Measurements from ENCODE around the gene UNC93B1. TPM values are rescaled to one million over a fixed set of nuclear protein-coding genes. Genes with fewer than 3 reads are reported as not detected.

Gene UNC93B1
- total and polyA plus RNA-seq, 2 of the 13 experiments (the other 11 are each of a cell fraction or from before 2014, with no cell fraction given) = 8.8 to 18.9 TPM

GRCh38 chr11:68047437-68048290, 43.8 kb upstream of the UNC93B1 start:
- no peaks in the 10 kb centered on the region for H3K79me2 ChIP-seq (ENCODE audit: insufficient read depth, low read length)
- in situ Hi-C loops (cut with HindIII; ENCODE audit: extremely low pct_ligation_motif_present, low pct_unique_long_range_greater_than_20kb) = no loop called here
- no peaks in the 10 kb centered on the region for H3K27me3 ChIP-seq (ENCODE audit: control insufficient read depth in 1 of 2, insufficient read depth in 2 of 2, low read length in 2 of 2)
- no peak overlapping the region for H3K4me2 ChIP-seq (ENCODE audit: low read depth, low read length)
- 96% methylated on average over 26 of the region's 37 CpGs for WGBS (ENCODE audit: low lambda C conversion rate)
- BruUV-seq (replicated peaks) = no TSS peak
- no peak for DNase-seq (ENCODE audit: low spot score)
- H3K9ac ChIP-seq (ENCODE audit: insufficient read depth, low read depth, low read length) = no peak overlapping the region
- no peaks in the 10 kb centered on the region for H3K9me3 ChIP-seq (ENCODE audit: low read length)
- no peak for ATAC-seq
- no peak overlapping the region for H3K4me3 ChIP-seq (replicated peaks in 1 of 3; ENCODE audit: insufficient read depth in 1 of 3, low read depth in 2 of 3, low read length in 3 of 3)
- no peaks in the 10 kb centered on the region for H3K4me1 ChIP-seq (ENCODE audit: insufficient read depth, low read length)
- H4K20me1 ChIP-seq (ENCODE audit: insufficient read depth, low read length) = peaks cover 5% of the 10 kb centered on the region; the same call in 1 of the 2 replicates
- H3K27ac ChIP-seq (ENCODE audit: extremely low read length, insufficient read depth, low read length) = no peak overlapping the region
- FAIRE-seq = no peak
- CTCF ChIA-PET (ENCODE audit: low intra/inter-chr PET ratio, low total read pairs) = no interaction called here
- no peak overlapping the region for H2AFZ ChIP-seq (ENCODE audit: low read length)
- peaks cover 11 to 29% of the 10 kb centered on the region in 2 experiments; a peak in 4 of 5 replicates for H3K36me3 ChIP-seq (replicated peaks in 1 of 2; ENCODE audit: control insufficient read depth in 1 of 2, insufficient read depth in 2 of 2, low read length in 2 of 2)
- intact Hi-C loops (cut with micrococcal nuclease; ENCODE audit: unreplicated experiment) = no loop called here
- POLR2A ChIA-PET = no interaction called here
- TF ChIP-seq POLR2A (IDR thresholded peaks at IDR 0.05; ENCODE audit: insufficient read depth in 1 of 2, low read depth in 2 of 2, low read length in 2 of 2) = 0 out of 4 replicates have a peak, but pooled peaks of 1 of the 2 experiments have one; percentile 25
- TF ChIP-seq TBX3 (IDR thresholded peaks at IDR 0.05; ENCODE audit: borderline replicate concordance) = no peak
- TF ChIP-seq JDP2 (CRISPR knock-in tag; IDR thresholded peaks at IDR 0.05; ENCODE audit: borderline replicate concordance) = no peak
- TF ChIP-seq RBFOX2 (IDR thresholded peaks at IDR 0.05; ENCODE audit: low read depth, low read length) = peak; percentile 48
- TF ChIP-seq AGO2 (optimal IDR thresholded peaks at IDR 0.05; ENCODE audit: low read depth, low read length) = peak; percentile 33

- H3K36me3 ChIP-seq (replicated peaks in 1 of 2; ENCODE audit: control insufficient read depth in 1 of 2, insufficient read depth in 2 of 2, low read length in 2 of 2) = peaks cover 10 to 22% of the 10 kb centered on the region in 2 experiments; a peak in 4 of 5 replicates
- peaks cover 11% of the 10 kb centered on the region for H3K79me2 ChIP-seq (ENCODE audit: insufficient read depth, low read length)
- no peak overlapping the region for H3K27ac ChIP-seq (ENCODE audit: extremely low read length, insufficient read depth, low read length)
- whole genome bisulfite sequencing (ENCODE audit: low lambda C conversion rate) = 96% methylated on average over 5 of the region's 18 CpGs
- no peaks in the 10 kb centered on the region for H3K9me3 ChIP-seq (ENCODE audit: low read length)
- peaks cover 9% of the 10 kb centered on the region for H3K4me1 ChIP-seq (ENCODE audit: insufficient read depth, low read length)
- H3K27me3 ChIP-seq (ENCODE audit: control insufficient read depth in 1 of 2, insufficient read depth in 2 of 2, low read length in 2 of 2) = no peaks in the 10 kb centered on the region
- no peaks in the 10 kb centered on the region for H4K20me1 ChIP-seq (ENCODE audit: insufficient read depth, low read length)
- H3K4me3 ChIP-seq (replicated peaks in 1 of 3; ENCODE audit: insufficient read depth in 1 of 3, low read depth in 2 of 3, low read length in 3 of 3) = no peak overlapping the region
- H2AFZ ChIP-seq (ENCODE audit: low read length) = no peak overlapping the region
- no peak for ATAC-seq
- DNase-seq (ENCODE audit: low spot score) = no peak
- BruUV-seq (replicated peaks) = no TSS peak
- no peak overlapping the region for H3K4me2 ChIP-seq (ENCODE audit: low read depth, low read length)
- in situ Hi-C loops (cut with HindIII; ENCODE audit: extremely low pct_ligation_motif_present, low pct_unique_long_range_greater_than_20kb) (no loop called here), intact Hi-C loops (cut with micrococcal nuclease; ENCODE audit: unreplicated experiment) (no loop called here)
- ChIA-PET POLR2A (interaction anchor here (0.7 kb wide), 1 partner anchor 55 kb away, joined by 3 read pairs; no protein-coding TSS in a partner anchor), CTCF (ENCODE audit: low intra/inter-chr PET ratio, low total read pairs) (no interaction called here)
- no peak overlapping the region for H3K9ac ChIP-seq (ENCODE audit: insufficient read depth, low read depth, low read length)
- FAIRE-seq = no peak
- TF ChIP-seq TAF1 (CRISPR knock-in tag; IDR thresholded peaks at IDR 0.05) (no peak), ZFP36L2 (CRISPR knock-in tag; IDR thresholded peaks at IDR 0.05) (no peak), HIVEP1 (CRISPR knock-in tag; IDR thresholded peaks at IDR 0.05) (no peak), MED8 (CRISPR knock-in tag; IDR thresholded peaks at IDR 0.05; ENCODE audit: insufficient replicate concordance) (no peak), ELK4 (CRISPR knock-in tag; IDR thresholded peaks at IDR 0.05; ENCODE audit: borderline replicate concordance) (no peak), ZNF660 (CRISPR knock-in tag; IDR thresholded peaks at IDR 0.05; ENCODE audit: borderline replicate concordance, low read depth) (no peak), PHF20 (CRISPR knock-in tag; IDR thresholded peaks at IDR 0.05) (no peak), MTA1 (CRISPR knock-in tag; IDR thresholded peaks at IDR 0.05; ENCODE audit: borderline replicate concordance) (no peak), UBTF (CRISPR knock-in tag; IDR thresholded peaks at IDR 0.05) (no peak)
Measured at GRCh38 chr11:68044898-68045351, 41.0 kb upstream of the UNC93B1 start.
